Measurements from ENCODE around the gene GPSM1. TPM values are rescaled to one million over a fixed set of nuclear protein-coding genes. Genes with fewer than 3 reads are reported as not detected.

GPSM1 gene
- total and polyA plus RNA-seq, 2 experiments from 2014 or later, result 25.5 to 30.0 TPM

GRCh38 chr9:136292591-136293448 is 34.5 kb upstream of the GPSM1 start:
- Histone ChIP-seq H3K27me3 (no peaks in the 10 kb centered on the region), H3K4me2 (no peak overlapping the region), H3K79me2 (no peaks in the 10 kb centered on the region), H3K27ac (no peak overlapping the region), H4K20me1 (ENCODE audit: insufficient read depth, poor library complexity, severe bottlenecking) (no peaks in the 10 kb centered on the region), H3K9me3 (ENCODE audit: low read depth) (no peaks in the 10 kb centered on the region), H3K4me3 (no peak overlapping the region), H3K4me1 (ENCODE audit: insufficient read depth) (peaks cover 3% of the 10 kb centered on the region), H3K36me3 (replicated peaks; ENCODE audit: insufficient read depth, low read depth) (no peaks in the 10 kb centered on the region), H3K9me2 (replicated peaks; ENCODE audit: insufficient read depth) (no peaks in the 10 kb centered on the region), H2AFZ (no peak overlapping the region)
- no peak for DNase-seq (ENCODE audit: low spot score)
- no peak for TF ChIP-seq CTCF (IDR thresholded peaks at IDR 0.05; ENCODE audit: poor library complexity)
- no peak for TF ChIP-seq EZH2 (IDR thresholded peaks at IDR 0.05; ENCODE audit: borderline replicate concordance)
- TF ChIP-seq EZH2phosphoT487 (IDR thresholded peaks at IDR 0.05; ENCODE audit: low read depth, severe bottlenecking, unreplicated experiment), result no peak
- 84% methylated on average over 25 of the region's 34 CpGs for WGBS (ENCODE audit: low lambda C conversion rate, missing lambda C conversion rate)

- 92% methylated on average over 14 of the region's 14 CpGs for whole genome bisulfite sequencing (ENCODE audit: low lambda C conversion rate, missing lambda C conversion rate)
Observed at GRCh38 chr9:136293476-136294077, 33.8 kb upstream of the GPSM1 start.

GRCh38 chr9:136294437-136294836 is 32.9 kb upstream of the GPSM1 start:
- Histone ChIP-seq H3K4me1 (ENCODE audit: insufficient read depth) (peaks cover 3% of the 10 kb centered on the region), H3K4me2 (no peak overlapping the region), H3K36me3 (replicated peaks; ENCODE audit: insufficient read depth, low read depth) (no peaks in the 10 kb centered on the region), H3K27ac (no peak overlapping the region), H3K9me3 (ENCODE audit: low read depth) (no peaks in the 10 kb centered on the region), H3K4me3 (no peak overlapping the region), H4K20me1 (ENCODE audit: insufficient read depth, poor library complexity, severe bottlenecking) (no peaks in the 10 kb centered on the region), H2AFZ (no peak overlapping the region), H3K79me2 (no peaks in the 10 kb centered on the region), H3K9me2 (replicated peaks; ENCODE audit: insufficient read depth) (no peaks in the 10 kb centered on the region), H3K27me3 (no peaks in the 10 kb centered on the region)
- DNase-seq (ENCODE audit: low spot score), result no peak
- 90% methylated on average over 5 of the region's 5 CpGs for WGBS (ENCODE audit: low lambda C conversion rate, missing lambda C conversion rate)
- TF ChIP-seq EZH2 (IDR thresholded peaks at IDR 0.05; ENCODE audit: borderline replicate concordance) (no peak), CTCF (IDR thresholded peaks at IDR 0.05; ENCODE audit: poor library complexity) (no peak), EZH2phosphoT487 (IDR thresholded peaks at IDR 0.05; ENCODE audit: low read depth, severe bottlenecking, unreplicated experiment) (no peak)

More at GRCh38 chr9:136293476-136294077, 33.8 kb upstream of the GPSM1 start:
- no peak overlapping the region for H3K4me3 ChIP-seq
- H3K9me2 ChIP-seq (replicated peaks; ENCODE audit: insufficient read depth), result no peaks in the 10 kb centered on the region
- no peak overlapping the region for H3K4me2 ChIP-seq
- no peak overlapping the region for H3K27ac ChIP-seq
- TF ChIP-seq EZH2 (IDR thresholded peaks at IDR 0.05; ENCODE audit: borderline replicate concordance), result no peak
- TF ChIP-seq EZH2phosphoT487 (IDR thresholded peaks at IDR 0.05; ENCODE audit: low read depth, severe bottlenecking, unreplicated experiment), result no peak
- no peak for TF ChIP-seq CTCF (IDR thresholded peaks at IDR 0.05; ENCODE audit: poor library complexity)
- no peaks in the 10 kb centered on the region for H3K36me3 ChIP-seq (replicated peaks; ENCODE audit: insufficient read depth, low read depth)
- H3K9me3 ChIP-seq (ENCODE audit: low read depth), result no peaks in the 10 kb centered on the region
- no peaks in the 10 kb centered on the region for H4K20me1 ChIP-seq (ENCODE audit: insufficient read depth, poor library complexity, severe bottlenecking)
- peaks cover 3% of the 10 kb centered on the region for H3K4me1 ChIP-seq (ENCODE audit: insufficient read depth)
- no peaks in the 10 kb centered on the region for H3K27me3 ChIP-seq
- no peak overlapping the region for H2AFZ ChIP-seq
- H3K79me2 ChIP-seq, result no peaks in the 10 kb centered on the region
- DNase-seq (ENCODE audit: low spot score), result no peak
